ENCODE measurements around the gene SOX14. TPM values are rescaled to one million over a fixed set of nuclear protein-coding genes. Genes with fewer than 3 reads are reported as not detected.

The SOX14 gene
- total RNA-seq, 1 experiment from 2014 or later = not detected

DNA sequence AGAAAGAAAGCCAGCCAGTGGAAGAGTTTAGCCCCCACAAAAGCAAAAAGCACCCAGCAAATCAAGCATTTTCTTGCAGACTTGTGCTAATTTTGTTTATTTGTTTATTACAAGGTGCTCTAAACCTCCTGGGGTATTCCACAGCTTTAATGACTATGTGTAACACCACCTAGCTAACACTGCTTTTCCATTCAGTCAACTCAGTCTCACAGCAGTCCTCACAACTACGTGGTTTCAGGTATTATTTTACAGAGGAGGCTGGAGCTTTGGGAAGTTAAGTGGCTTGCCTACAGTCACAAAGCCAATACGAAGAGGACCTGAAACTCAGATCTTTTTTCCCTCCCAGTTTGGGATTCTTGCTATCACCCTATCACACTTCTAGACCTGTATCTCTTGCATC is 14.8 kb downstream of the SOX14 start:
- no peak overlapping the region for H2AFZ ChIP-seq (ENCODE audit: low read depth, low read length, poor library complexity, severe bottlenecking)

More for the DNA sequence above, 14.8 kb downstream of the SOX14 start:
- Histone ChIP-seq H3K4me3 (replicated peaks in 1 of 2; ENCODE audit: low read depth in 1 of 2, low read length in 2 of 2) (no peak overlapping the region), H3K79me2 (ENCODE audit: insufficient read depth, low read length) (no peaks in the 10 kb centered on the region), H3K27me3 (ENCODE audit: insufficient read depth, low read length) (peaks cover 38% of the 10 kb centered on the region), H4K20me1 (ENCODE audit: insufficient read depth) (no peaks in the 10 kb centered on the region), H3K9ac (ENCODE audit: low read length) (no peak overlapping the region), H3K9me2 (ENCODE audit: insufficient read depth) (no peaks in the 10 kb centered on the region), H3K36me3 (ENCODE audit: control insufficient read depth in 1 of 2, insufficient read depth in 2 of 2, low read length in 2 of 2) (no peaks in the 10 kb centered on the region), H3K4me1 (ENCODE audit: control insufficient read depth in 1 of 2, insufficient read depth in 2 of 2, low read length in 2 of 2) (no peaks in the 10 kb centered on the region), H3K4me2 (ENCODE audit: low read length) (no peak overlapping the region), H3K9me3 (ENCODE audit: control insufficient read depth in 1 of 2, insufficient read depth in 1 of 2, low read depth in 1 of 2, low read length in 2 of 2) (no peaks in the 10 kb centered on the region), H3K27ac (ENCODE audit: low read depth, low read length) (no peak overlapping the region)
- ChIA-PET POLR2A (no interaction called here), RAD21 (ENCODE audit: low non-redundant PET in 1 of 2, low total read pairs in 2 of 2, uncharacterized antibody in 2 of 2, unreplicated experiment in 2 of 2) (no interaction called here), CTCF (no interaction called here)
- no peak for ATAC-seq
- DNase-seq (ENCODE audit: low read depth, low spot score) = no peak
- intact Hi-C loops (cut with micrococcal nuclease) = no loop called here
- TF ChIP-seq TCF7L2 (IDR thresholded peaks at IDR 0.05; ENCODE audit: borderline replicate concordance, extremely low read depth, insufficient read depth, insufficient read length) = no peak
- no peak for TF ChIP-seq EGR1 (IDR thresholded peaks at IDR 0.05; ENCODE audit: low read depth)
- no peak for TF ChIP-seq CBX3 (IDR thresholded peaks at IDR 0.05; ENCODE audit: low read depth)
- no peak for TF ChIP-seq POLR2A (IDR thresholded peaks at IDR 0.05; ENCODE audit: borderline replicate concordance, extremely low read depth, insufficient read depth, insufficient read length)
- TF ChIP-seq, protein P1, sequence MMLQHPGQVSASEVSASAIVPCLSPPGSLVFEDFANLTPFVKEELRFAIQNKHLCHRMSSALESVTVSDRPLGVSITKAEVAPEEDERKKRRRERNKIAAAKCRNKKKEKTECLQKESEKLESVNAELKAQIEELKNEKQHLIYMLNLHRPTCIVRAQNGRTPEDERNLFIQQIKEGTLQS (IDR thresholded peaks at IDR 0.05) = no peak
- TF ChIP-seq, protein P2, sequence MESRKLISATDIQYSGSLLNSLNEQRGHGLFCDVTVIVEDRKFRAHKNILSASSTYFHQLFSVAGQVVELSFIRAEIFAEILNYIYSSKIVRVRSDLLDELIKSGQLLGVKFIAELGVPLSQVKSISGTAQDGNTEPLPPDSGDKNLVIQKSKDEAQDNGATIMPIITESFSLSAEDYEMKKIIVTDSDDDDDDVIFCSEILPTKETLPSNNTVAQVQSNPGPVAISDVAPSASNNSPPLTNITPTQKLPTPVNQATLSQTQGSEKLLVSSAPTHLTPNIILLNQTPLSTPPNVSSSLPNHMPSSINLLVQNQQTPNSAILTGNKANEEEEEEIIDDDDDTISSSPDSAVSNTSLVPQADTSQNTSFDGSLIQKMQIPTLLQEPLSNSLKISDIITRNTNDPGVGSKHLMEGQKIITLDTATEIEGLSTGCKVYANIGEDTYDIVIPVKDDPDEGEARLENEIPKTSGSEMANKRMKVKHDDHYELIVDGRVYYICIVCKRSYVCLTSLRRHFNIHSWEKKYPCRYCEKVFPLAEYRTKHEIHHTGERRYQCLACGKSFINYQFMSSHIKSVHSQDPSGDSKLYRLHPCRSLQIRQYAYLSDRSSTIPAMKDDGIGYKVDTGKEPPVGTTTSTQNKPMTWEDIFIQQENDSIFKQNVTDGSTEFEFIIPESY (IDR thresholded peaks at IDR 0.05; ENCODE audit: extremely low read depth, insufficient replicate concordance, low read length) = no peak
- no peak for TF ChIP-seq JUND (IDR thresholded peaks at IDR 0.05)
- TF ChIP-seq EZH2 (IDR thresholded peaks at IDR 0.05) = no peak
- TF ChIP-seq ELF1 (IDR thresholded peaks at IDR 0.05; ENCODE audit: borderline replicate concordance, low read depth) = no peak
- no peak for TF ChIP-seq FOSL1 (IDR thresholded peaks at IDR 0.05; ENCODE audit: low read depth)
- TF ChIP-seq, protein P3, sequence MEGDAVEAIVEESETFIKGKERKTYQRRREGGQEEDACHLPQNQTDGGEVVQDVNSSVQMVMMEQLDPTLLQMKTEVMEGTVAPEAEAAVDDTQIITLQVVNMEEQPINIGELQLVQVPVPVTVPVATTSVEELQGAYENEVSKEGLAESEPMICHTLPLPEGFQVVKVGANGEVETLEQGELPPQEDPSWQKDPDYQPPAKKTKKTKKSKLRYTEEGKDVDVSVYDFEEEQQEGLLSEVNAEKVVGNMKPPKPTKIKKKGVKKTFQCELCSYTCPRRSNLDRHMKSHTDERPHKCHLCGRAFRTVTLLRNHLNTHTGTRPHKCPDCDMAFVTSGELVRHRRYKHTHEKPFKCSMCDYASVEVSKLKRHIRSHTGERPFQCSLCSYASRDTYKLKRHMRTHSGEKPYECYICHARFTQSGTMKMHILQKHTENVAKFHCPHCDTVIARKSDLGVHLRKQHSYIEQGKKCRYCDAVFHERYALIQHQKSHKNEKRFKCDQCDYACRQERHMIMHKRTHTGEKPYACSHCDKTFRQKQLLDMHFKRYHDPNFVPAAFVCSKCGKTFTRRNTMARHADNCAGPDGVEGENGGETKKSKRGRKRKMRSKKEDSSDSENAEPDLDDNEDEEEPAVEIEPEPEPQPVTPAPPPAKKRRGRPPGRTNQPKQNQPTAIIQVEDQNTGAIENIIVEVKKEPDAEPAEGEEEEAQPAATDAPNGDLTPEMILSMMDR (IDR thresholded peaks at IDR 0.05 in 2 of 3, conservative IDR thresholded peaks at IDR 0.05 in 1 of 3; ENCODE audit: borderline replicate concordance in 1 of 3, insufficient read depth in 1 of 3, low read depth in 2 of 3, low read length in 2 of 3) = no peak
- TF ChIP-seq SRF (IDR thresholded peaks at IDR 0.05; ENCODE audit: low read depth) = no peak
- TF ChIP-seq POLR2AphosphoS5 (IDR thresholded peaks at IDR 0.05; ENCODE audit: low read depth, low read length) = no peak
- no peak for TF ChIP-seq RAD21 (IDR thresholded peaks at IDR 0.05; ENCODE audit: low read depth)
- no peak for TF ChIP-seq SIN3A (IDR thresholded peaks at IDR 0.05; ENCODE audit: low read depth)
- TF ChIP-seq, protein P4, sequence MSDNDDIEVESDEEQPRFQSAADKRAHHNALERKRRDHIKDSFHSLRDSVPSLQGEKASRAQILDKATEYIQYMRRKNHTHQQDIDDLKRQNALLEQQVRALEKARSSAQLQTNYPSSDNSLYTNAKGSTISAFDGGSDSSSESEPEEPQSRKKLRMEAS (IDR thresholded peaks at IDR 0.05) = no peak
- no TSS peak for BruUV-seq (replicated peaks)

Measured in HCT116 (cell line).